ENCODE data around the gene NPTXR.

NPTXR gene

GRCh38 chr22:38770257-38770949 lies 73.4 kb downstream of the NPTXR start:
- no peak for DNase-seq (ENCODE audit: low read depth in 2 of 2)
